HG02678 (cell line): ENCODE data around the gene CLK3.
"Not testable (repeated sequence)": the region's sequence is repeated elsewhere in the genome, so short reads cannot be mapped to it uniquely, and the experiment has no call there.

Experiments
- ATAC-seq: cut with Tn5 transposase; IDR thresholded peaks from one replicate; pipeline ENCODE4 v1.9.1; 2021; ENCODE audit warnings: mild to moderate bottlenecking, moderate library complexity; ENCODE audit not compliant: unreplicated experiment

Gene CLK3

DNA sequence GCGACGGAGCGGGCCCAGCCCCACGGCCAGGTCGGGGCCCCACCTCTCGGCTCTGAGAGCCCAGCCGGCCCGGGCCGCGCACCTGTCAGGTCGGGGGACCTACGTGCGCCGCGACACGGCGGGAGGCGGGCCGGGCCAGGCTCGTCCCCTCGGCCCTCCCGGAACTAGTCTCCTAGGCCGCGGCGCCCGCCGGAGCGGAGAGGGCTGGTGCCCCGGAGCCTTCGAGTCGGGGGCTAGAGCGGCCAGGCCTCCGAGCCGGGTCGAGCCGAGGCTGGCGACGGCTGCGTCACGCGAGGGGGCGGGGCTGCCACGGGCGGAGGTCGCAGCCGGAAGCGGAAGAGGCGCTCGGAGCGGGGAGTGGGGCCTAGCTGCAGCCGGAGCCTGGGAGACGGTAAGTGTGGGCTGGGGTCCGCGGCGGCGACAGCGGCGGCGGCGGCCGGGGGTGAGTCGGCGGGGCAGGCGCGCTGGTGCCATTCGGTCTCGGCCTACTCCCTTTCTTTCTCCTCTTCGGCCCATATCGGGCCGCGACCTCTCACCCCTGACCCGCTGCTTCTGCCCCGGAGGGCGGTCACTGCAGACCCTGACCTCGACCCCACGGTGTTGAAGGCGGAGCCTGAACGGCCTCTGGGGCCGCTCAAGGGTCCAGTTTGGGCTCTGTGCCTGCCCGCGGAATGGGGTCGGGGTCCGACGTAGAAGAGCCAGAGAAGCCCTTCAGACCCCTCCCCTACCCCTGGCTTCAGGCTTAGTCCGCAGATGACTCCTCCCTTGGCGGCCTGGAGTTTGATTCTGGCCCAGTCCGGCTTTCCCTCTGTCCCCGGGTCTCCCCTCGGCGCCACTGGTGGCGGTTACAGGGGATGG is at the start of gene CLK3:
Gene CLK3, plus strand, starts transcription at position 329 of the 858 bp plus-strand sequence. CDS start 3,361 bp downstream, outside the sequence.
- ATAC-seq = peak; percentile 77

GRCh38 chr15:74568594-74568993 is 47.0 kb upstream of the CLK3 start:
- ATAC-seq = no peak

DNA sequence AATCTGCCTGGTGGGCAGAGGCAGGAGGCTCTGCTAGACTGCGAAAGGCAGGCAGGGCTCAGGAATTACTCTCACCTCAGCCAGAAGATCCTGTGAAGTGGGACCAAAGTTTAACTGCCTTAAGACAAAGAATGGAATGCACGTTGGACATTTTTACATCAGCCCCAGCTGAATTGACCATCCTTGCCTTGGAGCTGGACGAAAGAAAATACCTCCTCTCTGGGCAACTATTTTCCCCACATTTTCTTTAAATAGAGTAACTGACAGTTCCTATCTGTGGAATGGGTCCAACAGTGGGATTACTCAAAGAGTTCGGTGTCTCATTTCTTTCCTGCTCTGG is 45.9 kb upstream of the CLK3 start:
- ATAC-seq = no peak

DNA sequence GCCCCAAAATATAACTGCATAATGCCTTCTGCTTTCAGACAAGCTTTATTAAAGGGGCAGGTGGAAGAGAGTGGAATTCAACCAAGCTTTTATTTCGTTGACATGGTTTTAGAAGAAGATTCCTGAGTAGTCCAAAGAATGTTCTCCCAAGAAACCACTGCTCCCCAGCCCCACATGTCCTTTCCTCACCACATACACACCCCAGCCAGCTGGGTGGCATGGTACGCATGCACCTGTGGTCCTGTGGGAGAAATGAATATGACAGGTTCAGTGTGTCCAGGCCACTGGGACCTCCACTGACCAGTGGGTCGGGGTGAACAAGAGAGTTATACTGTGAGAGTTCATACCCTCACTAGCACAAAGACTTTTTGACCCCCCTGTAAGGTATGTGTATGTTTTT is 44.4 kb upstream of the CLK3 start:
- ATAC-seq = no peak

GRCh38 chr15:74573987-74574386 is 41.6 kb upstream of the CLK3 start:
- ATAC-seq = no peak

- no peak for ATAC-seq
These were observed 37.1 kb upstream of the CLK3 start for GRCh38 chr15:74578496-74578994.

DNA sequence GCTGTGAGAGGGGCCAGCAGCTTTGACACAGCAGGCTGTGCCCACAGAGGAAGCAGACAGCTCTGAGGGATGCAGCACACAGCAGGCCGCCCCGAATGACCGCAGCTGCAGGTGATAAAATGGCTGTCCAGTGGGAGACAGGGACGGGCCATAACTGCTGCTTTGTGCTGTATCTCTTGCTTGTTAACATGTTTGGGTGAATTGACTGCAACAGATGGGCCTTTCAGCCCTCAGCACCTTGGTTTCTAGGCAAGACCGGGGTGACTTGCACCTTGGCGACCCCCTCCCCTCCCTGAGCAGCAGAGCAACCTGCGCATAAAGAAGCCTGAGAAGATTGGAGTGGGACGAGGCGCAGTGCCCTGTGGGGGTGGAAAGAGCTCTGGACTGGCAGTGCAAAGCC is 36.6 kb upstream of the CLK3 start:
- no peak for ATAC-seq

DNA sequence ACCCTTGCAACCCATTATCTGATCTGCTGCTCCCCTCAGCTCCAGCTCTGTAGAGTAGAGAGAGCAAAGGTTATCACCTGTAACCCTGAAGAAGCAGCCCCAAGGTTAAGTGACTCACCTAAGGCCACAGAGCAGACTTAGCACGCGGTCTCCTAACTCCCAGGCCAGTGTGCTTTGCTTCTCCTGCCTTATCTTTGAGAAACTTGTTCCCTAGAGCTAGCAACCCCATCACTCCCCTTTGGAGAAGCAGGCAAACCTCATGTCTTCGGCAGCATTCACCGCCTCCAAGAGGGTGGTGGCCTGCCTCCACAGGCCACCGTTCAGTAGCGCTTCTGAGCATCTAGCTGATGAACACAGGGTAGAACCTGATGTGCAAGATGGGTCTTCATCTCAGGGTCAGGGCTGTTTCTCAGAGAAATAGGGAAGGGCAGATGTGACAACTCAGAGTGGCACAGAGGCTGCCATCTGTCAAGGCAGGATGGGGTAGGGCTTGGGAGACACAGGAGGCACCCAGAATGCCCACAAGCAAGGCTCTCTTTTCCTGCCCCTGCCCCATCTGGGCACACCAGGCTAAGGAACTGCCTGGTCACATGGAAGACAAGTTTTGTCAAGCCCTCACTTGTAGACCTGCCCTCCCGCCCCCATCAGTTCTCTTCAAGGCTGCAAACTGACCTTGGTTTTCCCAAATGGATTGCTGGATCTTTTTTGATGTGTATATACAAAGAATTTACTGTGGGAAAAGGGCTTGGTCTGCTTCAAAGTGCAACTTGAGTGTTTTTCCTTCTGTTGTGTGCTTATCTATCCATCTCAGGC is 34.9 kb upstream of the CLK3 start:
- ATAC-seq = no peak

- no peak for ATAC-seq
These were observed 31.4 kb upstream of the CLK3 start for GRCh38 chr15:74584204-74584603.

DNA sequence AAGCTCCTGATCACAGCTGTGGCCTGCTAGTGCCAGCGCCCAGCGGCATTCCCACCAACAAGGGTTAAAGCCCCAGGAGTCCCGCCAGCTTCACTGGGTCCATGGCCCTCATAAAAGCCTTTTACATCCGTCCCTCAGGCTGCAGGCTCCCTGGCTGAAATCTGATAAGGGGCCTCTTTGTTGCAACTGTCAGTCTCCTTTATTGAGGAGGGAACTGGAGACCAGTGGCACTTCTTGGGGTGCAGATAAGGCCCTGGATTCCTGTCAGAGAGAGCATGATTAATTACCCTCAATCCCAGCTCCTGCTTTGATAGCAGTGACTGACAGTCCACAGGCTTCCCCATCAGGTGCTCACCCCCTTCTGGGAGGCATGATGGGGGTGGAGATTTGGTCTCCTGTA is 30.9 kb upstream of the CLK3 start:
- no peak for ATAC-seq

- no peak for ATAC-seq
These were observed 30.4 kb upstream of the CLK3 start for GRCh38 chr15:74585191-74585590.

GRCh38 chr15:74585857-74586256 is 29.8 kb upstream of the CLK3 start:
- no peak for ATAC-seq

GRCh38 chr15:74589826-74590225 is 25.8 kb upstream of the CLK3 start:
- ATAC-seq = no peak

DNA sequence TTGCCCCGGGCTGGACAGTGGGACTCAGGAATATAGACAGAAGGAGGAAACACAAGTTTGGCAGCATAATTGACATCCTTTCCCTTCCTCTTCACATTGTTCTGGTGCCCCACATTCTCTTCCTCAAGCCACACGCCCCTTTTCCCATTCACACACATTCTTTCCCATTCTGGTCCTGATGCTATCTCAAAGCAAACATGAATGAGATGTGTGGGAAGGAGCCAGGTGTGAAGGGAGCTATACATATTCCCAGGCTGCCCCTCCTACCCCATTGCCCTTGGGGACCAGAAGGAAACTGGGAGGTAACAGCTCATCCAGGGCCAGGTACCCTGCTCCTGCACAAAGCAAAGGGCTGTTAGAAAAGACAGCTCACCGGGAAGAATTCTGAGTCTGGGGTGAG is 23.4 kb upstream of the CLK3 start:
- ATAC-seq = no peak

GRCh38 chr15:74593122-74593521 is 22.5 kb upstream of the CLK3 start:
- ATAC-seq = no peak

DNA sequence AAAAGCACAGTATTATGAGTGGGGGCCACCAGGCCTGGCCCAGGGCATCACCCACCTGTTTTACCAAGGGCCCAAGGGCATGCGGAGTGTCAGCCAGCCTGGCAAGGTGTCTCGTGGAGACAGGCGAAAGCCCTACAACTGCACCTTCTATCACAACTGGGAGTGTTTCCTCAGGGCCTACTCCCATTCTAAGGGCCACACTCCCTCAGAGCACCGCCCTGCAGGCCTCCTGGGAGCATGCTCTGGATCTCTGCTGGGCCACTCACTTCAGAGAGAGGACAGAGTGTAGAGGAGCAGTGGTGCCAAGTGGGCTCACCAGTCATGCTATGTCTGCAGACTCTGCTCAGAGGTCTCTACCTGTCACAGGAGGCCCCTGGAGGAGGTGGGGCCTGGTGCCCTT is 21.2 kb upstream of the CLK3 start:
- no peak for ATAC-seq

GRCh38 chr15:74595271-74595670 is 20.4 kb upstream of the CLK3 start:
- ATAC-seq = no peak

DNA sequence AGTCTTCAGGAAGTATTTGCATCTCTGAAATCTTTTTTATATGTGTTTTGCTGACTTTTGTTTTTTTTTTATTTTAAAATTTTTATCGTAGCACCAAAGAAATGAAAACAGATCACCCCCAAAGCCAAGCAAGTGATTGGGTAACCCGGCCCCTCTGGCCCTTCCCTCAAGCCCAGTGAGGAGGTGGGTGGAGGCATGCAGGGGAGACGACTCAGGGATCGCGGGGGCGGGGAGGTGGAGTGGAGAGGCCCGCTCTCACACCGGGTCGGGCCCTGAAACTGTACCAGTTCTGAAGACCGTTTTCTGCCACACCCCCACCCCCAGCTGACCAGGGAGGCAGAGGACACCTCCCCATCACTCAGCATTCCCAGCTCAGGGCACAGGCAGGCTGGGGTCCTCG is 18.9 kb upstream of the CLK3 start:
- not testable (repeated sequence) for ATAC-seq

GRCh38 chr15:74597146-74597705 is 18.4 kb upstream of the CLK3 start:
- ATAC-seq = not testable (repeated sequence)

- peak; percentile 93 for ATAC-seq
These were observed 17.4 kb upstream of the CLK3 start for GRCh38 chr15:74598126-74598842.

DNA sequence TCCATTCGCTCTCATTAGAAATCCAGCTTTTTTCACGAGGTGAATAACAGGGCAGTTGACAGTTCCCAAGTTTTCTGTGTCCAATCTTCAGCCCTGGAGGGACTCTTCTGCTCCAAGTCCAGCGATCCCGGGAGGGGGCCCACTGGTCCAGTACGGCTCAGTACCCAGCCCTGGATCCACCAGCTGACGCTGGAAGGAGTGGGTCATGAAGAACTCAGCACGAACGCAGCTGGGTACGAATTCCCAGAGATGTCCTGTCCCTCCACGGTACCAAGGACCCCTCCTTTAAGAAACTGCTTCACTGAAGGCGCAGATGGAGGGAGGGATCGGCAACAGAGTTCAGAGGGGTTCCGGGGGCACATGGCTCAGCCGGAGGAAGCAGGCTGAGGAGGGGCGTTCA is 16.5 kb upstream of the CLK3 start:
- ATAC-seq = no peak
